Fibroblast of lung (primary cell): ENCODE measurements around the gene DUSP19. TPM values are rescaled to one million over a fixed set of nuclear protein-coding genes. Genes with fewer than 3 reads are reported as not detected.
A peak's percentile ranks its signal among the peaks of the same experiment; 100 is the strongest.

ENCODE experiments used
- DNase-seq, 2 donors: peaks; one replicate each; pipeline versions ENCODE4 v3.0.0 to v3.0.0-alpha.2; 2010; ENCODE audit warnings: low read depth in 2 of 2
- H2AFZ ChIP-seq: 2 replicates; pipeline ENCODE4 v1.5.1; 2012; ENCODE audit warnings: low read length, control low read depth, inconsistent platforms
- H3K27ac ChIP-seq: 2 replicates; pipeline ENCODE4 v1.5.1; 2011; ENCODE audit warnings: low read length, control low read depth; ENCODE audit not compliant: insufficient read depth
- H3K27me3 ChIP-seq: 2 replicates; pipeline ENCODE4 v1.5.1; 2011; ENCODE audit warnings: mild to moderate bottlenecking, low read length; ENCODE audit not compliant: control insufficient read depth, insufficient read depth
- H3K36me3 ChIP-seq: 2 replicates; pipeline ENCODE4 v1.5.1; 2011; ENCODE audit warnings: low read length; ENCODE audit not compliant: control insufficient read depth, insufficient read depth
- H3K4me1 ChIP-seq: 2 replicates; pipeline ENCODE4 v1.5.1; 2011; ENCODE audit warnings: low read length; ENCODE audit not compliant: control insufficient read depth, insufficient read depth; ENCODE audit errors: extremely low read depth
- H3K4me2 ChIP-seq: 2 replicates; pipeline ENCODE4 v1.5.1; 2011; ENCODE audit warnings: low read length, control low read depth; ENCODE audit not compliant: insufficient read depth; ENCODE audit errors: extremely low read depth
- H3K4me3 ChIP-seq, 4 experiments: fragments of 200-600 bp in 1 of 4; sonication (generic) in 1 of 4; replicated peaks in 1 of 4; 2 replicates each; pipeline ENCODE4 v1.5.1; 2011 to 2016; ENCODE audit warnings: low read length in 4 of 4, low read depth in 3 of 4, mild to moderate bottlenecking in 3 of 4, control low read depth in 2 of 4, inconsistent platforms in 1 of 4, mixed read lengths in 1 of 4; ENCODE audit not compliant: insufficient read depth in 1 of 4; ENCODE audit errors: control extremely low read depth in 1 of 4
- H3K79me2 ChIP-seq: 2 replicates; pipeline ENCODE4 v1.5.1; 2012; ENCODE audit warnings: mild to moderate bottlenecking, low read length, inconsistent platforms; ENCODE audit not compliant: control insufficient read depth, insufficient read depth
- H3K9ac ChIP-seq: 2 replicates; pipeline ENCODE4 v1.5.1; 2011; ENCODE audit warnings: mild to moderate bottlenecking, low read length, control low read depth; ENCODE audit not compliant: insufficient read depth
- H3K9me3 ChIP-seq: 2 replicates; pipeline ENCODE4 v1.5.1; 2012; ENCODE audit warnings: low read depth, low read length; ENCODE audit not compliant: control insufficient read depth, insufficient read depth
- H4K20me1 ChIP-seq: 2 replicates; pipeline ENCODE4 v1.5.1; 2011; ENCODE audit warnings: low read length; ENCODE audit not compliant: control insufficient read depth, insufficient read depth; ENCODE audit errors: extremely low read depth
- EZH2 ChIP-seq: IDR thresholded peaks from 2 replicates; pipeline ENCODE4 v1.5.1; 2012; ENCODE audit warnings: low read length, control low read depth, mild to moderate bottlenecking; ENCODE audit errors: missing control alignments
- polyA minus RNA-seq: library from RNA; depleted of rRNA, polyadenylated mRNA; stranded (reverse); fragments of >200 nt; gene quantifications from 2 replicates; pipeline ENCODE4 v1.2.3, GENCODE V29; 2011; ENCODE audit warnings: low replicate concordance
- polyA plus RNA-seq, 2 donors: library from polyadenylated mRNA; depleted of rRNA in 1 of 2; stranded (reverse) in 1 of 2; unstranded in 1 of 2; fragments of >200 nt; gene quantifications; 2 replicates each; pipeline ENCODE4 v1.2.1, GENCODE V29; 2011 to 2012; ENCODE audit warnings: missing spikeins in 1 of 2
- total RNA-seq: library from RNA; depleted of rRNA; stranded (reverse); fragments of >200 nt; gene quantifications from 2 replicates; pipeline ENCODE4 v1.2.1, GENCODE V29; 2014
- TF ChIP-seq, protein P1 (sequence below), 2 donors: IDR thresholded peaks in 1 of 2; conservative IDR thresholded peaks in 1 of 2; 1 replicate in 1 of 2; 2 replicates in 1 of 2; pipeline ENCODE4 v1.5.1; 2011 to 2012; ENCODE audit warnings: low read length in 2 of 2, control low read depth in 1 of 2, inconsistent platforms in 1 of 2, low read depth in 1 of 2, mild to moderate bottlenecking in 1 of 2

Gene DUSP19
- total RNA-seq, result 5.1 and 7.4 TPM in 2 replicates
- polyA plus RNA-seq, result 2.4 and 2.6 TPM in 2 replicates
- polyA plus RNA-seq (2012), result 0.85 and 1.1 TPM in 2 replicates
- polyA minus RNA-seq, result 1.1 and 1.7 TPM in 2 replicates

- H3K4me3 ChIP-seq, result peak within 1 kb of the TSS; percentile 63 to 96 (median 67)
- peak within 1 kb of the TSS; percentile 34 for H3K27ac ChIP-seq
- DNase-seq, result peak; percentile 88 to 94
- no peaks in the 10 kb centered on the region for H4K20me1 ChIP-seq
- peak within 1 kb of the TSS; percentile 97 for H3K4me2 ChIP-seq
- peak within 1 kb of the TSS; percentile 91 for H2AFZ ChIP-seq
- H3K9me3 ChIP-seq, result no peaks in the 10 kb centered on the region
- peak within 1 kb of the TSS; percentile 43 for H3K9ac ChIP-seq
- no peaks in the 10 kb centered on the region for H3K36me3 ChIP-seq
- H3K79me2 ChIP-seq, result no peaks in the 10 kb centered on the region
- H3K4me1 ChIP-seq, result no peaks in the 10 kb centered on the region
- no peak for TF ChIP-seq EZH2
- TF ChIP-seq, protein P1, sequence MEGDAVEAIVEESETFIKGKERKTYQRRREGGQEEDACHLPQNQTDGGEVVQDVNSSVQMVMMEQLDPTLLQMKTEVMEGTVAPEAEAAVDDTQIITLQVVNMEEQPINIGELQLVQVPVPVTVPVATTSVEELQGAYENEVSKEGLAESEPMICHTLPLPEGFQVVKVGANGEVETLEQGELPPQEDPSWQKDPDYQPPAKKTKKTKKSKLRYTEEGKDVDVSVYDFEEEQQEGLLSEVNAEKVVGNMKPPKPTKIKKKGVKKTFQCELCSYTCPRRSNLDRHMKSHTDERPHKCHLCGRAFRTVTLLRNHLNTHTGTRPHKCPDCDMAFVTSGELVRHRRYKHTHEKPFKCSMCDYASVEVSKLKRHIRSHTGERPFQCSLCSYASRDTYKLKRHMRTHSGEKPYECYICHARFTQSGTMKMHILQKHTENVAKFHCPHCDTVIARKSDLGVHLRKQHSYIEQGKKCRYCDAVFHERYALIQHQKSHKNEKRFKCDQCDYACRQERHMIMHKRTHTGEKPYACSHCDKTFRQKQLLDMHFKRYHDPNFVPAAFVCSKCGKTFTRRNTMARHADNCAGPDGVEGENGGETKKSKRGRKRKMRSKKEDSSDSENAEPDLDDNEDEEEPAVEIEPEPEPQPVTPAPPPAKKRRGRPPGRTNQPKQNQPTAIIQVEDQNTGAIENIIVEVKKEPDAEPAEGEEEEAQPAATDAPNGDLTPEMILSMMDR (conservative IDR thresholded peaks at IDR 0.05 in 1 of 2, IDR thresholded peaks at IDR 0.05 in 1 of 2; ENCODE audit: low read depth in 1 of 2, low read length in 2 of 2), result no peak
- peaks cover 10% of the 10 kb centered on the region for H3K27me3 ChIP-seq
These were observed at the start of gene DUSP19 for GRCh38 chr2:183078464-183079138. Gene DUSP19 (plus strand): TSS chr2:183078747. CDS start chr2:183078934, 187 bp downstream.

GRCh38 chr2:183029219-183029618 lies 49.3 kb upstream of the DUSP19 start:
- Histone ChIP-seq H3K4me1 (no peaks in the 10 kb centered on the region), H3K27ac (no peak overlapping the region), H2AFZ (no peak overlapping the region), H3K4me3 (no peak overlapping the region), H3K36me3 (no peaks in the 10 kb centered on the region), H4K20me1 (peaks cover 10% of the 10 kb centered on the region), H3K9ac (no peak overlapping the region), H3K9me3 (no peaks in the 10 kb centered on the region), H3K79me2 (peaks cover 96% of the 10 kb centered on the region), H3K4me2 (no peak overlapping the region), H3K27me3 (no peaks in the 10 kb centered on the region)
- no peak for TF ChIP-seq EZH2
- TF ChIP-seq, protein P1 (conservative IDR thresholded peaks at IDR 0.05 in 1 of 2, IDR thresholded peaks at IDR 0.05 in 1 of 2; ENCODE audit: low read depth in 1 of 2, low read length in 2 of 2), result no peak
- peak in 1 of 2 donors; percentile 39 for DNase-seq

GRCh38 chr2:183031911-183032794 lies 46.4 kb upstream of the DUSP19 start:
- H3K4me1 ChIP-seq, result peaks cover 2% of the 10 kb centered on the region
- peak in 1 of 2 donors; percentile 75 for DNase-seq
- H3K9me3 ChIP-seq, result no peaks in the 10 kb centered on the region
- no peak for TF ChIP-seq EZH2
- TF ChIP-seq, protein P1 (conservative IDR thresholded peaks at IDR 0.05 in 1 of 2, IDR thresholded peaks at IDR 0.05 in 1 of 2; ENCODE audit: low read depth in 1 of 2, low read length in 2 of 2), result no peak
- H3K9ac ChIP-seq, result no peak overlapping the region
- H3K27me3 ChIP-seq, result no peaks in the 10 kb centered on the region
- peaks cover 99% of the 10 kb centered on the region for H3K79me2 ChIP-seq
- peaks cover 11% of the 10 kb centered on the region for H4K20me1 ChIP-seq
- H2AFZ ChIP-seq, result no peak overlapping the region
- H3K4me3 ChIP-seq, result no peak overlapping the region
- H3K4me2 ChIP-seq, result no peak overlapping the region
- no peaks in the 10 kb centered on the region for H3K36me3 ChIP-seq
- no peak overlapping the region for H3K27ac ChIP-seq
